Measurements from ENCODE around the gene CHRNA1.

Gene CHRNA1

DNA sequence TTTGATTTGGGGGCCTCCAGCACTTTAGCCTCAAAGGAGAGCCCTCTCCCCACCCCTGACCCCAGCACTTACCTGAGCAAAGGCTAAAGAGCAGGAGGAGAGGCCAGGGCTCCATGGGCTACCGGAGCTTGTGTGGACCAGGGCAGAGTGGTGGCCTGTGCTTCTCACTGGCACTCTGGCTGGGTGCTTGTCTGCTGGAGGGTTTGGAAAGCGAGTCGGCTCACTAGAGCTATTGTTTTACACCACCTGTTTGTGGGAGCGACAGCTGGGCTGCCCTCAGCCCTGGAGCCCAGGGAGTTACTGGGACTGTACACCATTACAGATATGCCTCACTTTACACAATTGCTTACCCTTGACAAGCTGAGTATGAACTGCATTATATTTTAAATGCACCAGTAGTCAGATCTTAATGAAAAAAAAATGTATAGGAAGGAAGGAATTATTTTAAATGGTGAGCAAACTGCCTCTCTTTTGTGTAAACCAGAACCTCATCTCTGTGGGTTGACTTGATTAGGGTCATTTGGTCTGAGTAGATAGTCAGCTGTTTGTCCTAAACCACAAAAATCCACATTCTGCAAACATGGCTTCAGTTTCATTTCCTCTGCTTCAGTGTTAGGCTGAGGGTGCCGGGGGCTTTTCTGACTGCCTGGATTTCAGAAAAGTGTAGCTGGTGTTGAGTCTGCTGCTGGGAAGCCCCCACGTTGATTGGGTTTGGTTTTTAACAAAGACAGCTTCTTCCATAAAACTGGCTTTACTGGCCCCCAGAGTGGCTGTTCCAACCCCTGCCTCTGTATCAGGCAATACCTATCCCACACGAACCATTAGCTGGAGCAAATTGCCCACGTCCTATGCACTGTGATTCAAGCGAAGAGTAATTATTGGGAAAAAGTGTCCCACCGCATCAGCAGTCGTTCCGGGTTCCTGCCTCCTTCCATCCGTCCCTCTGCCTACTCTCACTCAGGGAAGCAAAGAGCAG, at the start of gene CHRNA1:
Gene CHRNA1 (minus strand): TSS at position 193 of the 976 bp plus-strand sequence. CDS start 78 bp downstream, at position 115.
- no peak for DNase-seq (ENCODE audit: low read depth in 2 of 2)

DNA sequence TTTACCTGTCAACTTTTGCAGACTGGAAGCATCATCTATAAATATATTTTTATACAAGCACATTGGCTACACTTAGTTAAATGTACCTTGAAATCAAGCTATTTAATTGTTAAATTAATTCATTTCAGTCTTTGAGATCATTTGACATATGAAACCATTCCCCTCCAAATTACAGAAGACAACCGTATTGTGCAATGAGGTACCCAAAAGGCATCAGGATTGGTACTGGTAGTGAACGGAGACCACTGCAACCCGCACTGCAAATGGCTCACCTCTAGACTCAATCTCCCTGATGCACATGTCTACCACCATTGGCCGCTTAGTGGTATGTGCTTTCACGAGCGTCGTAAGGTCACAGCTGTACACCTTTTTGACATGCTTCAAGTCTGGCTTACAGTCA, 47.8 kb upstream of the CHRNA1 start:
- DNase-seq (ENCODE audit: low read depth in 2 of 2), result no peak

DNA sequence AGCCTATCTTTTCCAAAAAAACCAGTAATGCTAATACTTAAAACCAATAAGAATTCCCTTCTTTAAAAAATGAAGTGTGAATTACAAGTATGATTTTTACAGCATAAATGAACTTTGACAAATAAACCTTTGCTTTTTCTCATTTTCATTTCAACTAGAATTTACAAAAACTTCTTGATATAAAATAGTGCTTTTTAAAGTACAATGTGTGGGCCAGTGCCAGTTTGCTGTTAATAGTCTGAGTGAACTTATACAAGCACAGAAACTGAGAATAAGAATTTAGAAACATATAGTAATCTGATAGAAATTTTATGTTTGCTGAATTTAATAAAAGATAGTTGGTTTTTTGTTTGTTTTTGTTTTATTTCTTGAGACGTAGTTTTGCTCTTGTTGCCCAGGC, 43.7 kb upstream of the CHRNA1 start:
- no peak for DNase-seq (ENCODE audit: low read depth in 2 of 2)

DNA sequence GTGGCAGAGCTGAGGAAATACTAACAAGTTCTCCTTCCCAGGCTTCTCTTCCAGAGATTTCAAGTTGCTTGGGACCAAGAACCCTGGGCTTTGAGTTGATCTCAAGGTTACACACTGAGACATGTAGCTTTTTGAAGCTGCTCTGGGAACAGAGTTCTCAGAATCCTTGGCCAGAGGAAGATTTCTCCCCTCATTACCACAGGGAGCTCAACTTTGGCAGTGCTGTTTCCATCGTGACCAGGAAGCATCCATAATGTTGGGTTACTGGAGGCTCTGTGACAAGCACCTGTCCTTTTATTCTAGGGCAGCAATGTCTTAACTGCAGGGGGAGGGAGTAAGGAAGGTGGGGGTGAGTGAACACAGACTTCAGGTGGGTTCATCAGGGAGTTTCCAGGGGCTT, 41.5 kb upstream of the CHRNA1 start:
- DNase-seq (ENCODE audit: low read depth in 2 of 2), result no peak

DNA sequence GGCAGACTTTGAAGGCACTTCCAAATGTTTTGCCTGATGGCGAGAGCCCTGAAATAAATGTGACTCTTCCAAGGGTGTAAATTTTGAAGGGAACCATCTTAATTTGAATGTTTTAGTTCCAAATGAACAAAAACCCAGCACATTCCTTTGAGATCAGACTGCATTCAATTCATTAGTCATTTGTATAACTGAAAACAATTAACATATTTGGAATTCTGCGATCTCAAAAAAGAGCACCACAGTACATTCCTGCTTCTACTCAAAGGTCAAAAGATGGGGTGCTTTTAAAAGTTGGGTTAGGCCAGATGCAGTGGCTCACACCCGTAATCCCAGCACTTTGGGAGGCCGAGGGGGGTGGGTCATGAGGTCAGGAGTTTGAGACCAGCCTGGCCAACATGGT, 38.2 kb upstream of the CHRNA1 start:
- no peak for DNase-seq (ENCODE audit: low read depth in 2 of 2)

DNA sequence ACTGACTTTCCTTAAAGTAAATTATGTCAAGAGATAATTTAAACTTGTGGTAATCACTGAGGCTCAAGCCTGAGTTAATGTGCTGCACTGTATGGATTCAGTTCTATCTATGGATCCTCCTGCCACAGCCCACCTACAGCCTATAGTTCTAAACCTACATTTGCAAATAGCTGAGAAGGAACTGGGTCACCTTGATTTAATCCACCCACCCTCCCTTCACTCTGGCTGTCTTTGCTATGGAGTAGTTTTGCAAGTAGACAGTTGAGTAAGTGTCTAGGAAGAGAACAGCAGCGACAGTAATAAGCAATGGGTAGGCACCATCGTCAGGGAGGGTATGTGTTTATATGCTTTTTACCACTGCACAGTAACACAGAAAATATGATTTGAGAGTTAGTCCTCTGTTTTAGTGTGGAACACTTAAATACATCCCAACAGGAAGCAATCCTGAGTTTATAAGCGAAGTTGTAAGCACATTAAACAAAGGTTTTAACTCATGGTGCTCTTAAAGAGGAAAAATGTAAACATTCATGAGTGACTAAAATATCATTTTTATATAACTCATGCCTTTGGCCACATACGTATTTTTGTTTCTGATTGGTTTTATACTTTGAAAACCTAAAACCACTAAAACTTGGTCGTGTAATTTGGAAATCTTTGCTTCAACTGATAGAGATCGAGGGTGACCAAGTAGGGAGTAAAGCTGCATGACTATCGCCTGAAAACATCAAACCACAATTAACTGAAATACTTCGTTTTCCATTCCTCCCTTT, 36.3 kb upstream of the CHRNA1 start:
- DNase-seq (ENCODE audit: low read depth in 2 of 2), result no peak

DNA sequence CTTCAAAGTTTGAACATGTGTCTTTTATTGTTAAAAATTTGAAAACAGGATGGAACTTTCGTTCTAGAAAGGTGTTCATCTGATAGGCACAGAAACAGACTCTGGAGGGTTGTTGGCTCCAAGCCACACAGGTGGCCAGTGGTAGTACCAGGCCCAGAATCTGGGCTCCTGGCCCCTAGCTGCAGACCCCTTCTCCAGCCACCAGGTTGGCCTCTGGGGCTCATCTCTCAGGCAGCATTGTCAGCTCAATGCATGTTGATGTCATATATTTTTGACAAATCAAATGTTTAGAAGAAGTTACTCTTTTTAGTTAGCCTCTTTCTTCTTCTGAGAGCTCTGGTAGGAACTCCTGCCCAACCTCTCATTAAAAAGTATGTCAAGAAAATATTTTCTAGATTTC, 34.5 kb upstream of the CHRNA1 start:
- no peak for DNase-seq (ENCODE audit: low read depth in 2 of 2)

DNA sequence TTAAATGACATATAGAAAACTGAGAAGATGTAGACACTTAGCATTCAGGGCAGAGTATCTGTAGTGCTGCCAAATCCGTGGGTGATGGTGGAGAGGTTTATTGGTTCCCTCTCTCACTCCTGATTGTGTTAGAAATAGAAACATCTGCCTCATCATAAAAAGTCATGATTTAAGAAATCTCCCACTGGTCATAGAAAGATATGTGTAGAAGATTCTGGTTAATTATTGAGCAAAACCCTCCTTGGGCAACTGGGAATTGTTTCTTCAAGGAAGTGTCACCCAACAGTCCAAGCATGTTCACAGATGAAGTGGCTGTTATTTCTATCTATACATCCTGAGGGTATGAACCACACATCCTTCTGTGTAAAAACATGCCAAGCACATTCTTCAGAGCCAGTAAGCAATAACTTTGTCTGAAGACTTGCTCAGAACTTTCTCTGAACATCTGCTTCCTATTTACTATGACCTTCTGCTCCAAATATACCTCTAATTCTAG, 33.6 kb upstream of the CHRNA1 start:
- DNase-seq (ENCODE audit: low read depth in 2 of 2), result no peak

DNA sequence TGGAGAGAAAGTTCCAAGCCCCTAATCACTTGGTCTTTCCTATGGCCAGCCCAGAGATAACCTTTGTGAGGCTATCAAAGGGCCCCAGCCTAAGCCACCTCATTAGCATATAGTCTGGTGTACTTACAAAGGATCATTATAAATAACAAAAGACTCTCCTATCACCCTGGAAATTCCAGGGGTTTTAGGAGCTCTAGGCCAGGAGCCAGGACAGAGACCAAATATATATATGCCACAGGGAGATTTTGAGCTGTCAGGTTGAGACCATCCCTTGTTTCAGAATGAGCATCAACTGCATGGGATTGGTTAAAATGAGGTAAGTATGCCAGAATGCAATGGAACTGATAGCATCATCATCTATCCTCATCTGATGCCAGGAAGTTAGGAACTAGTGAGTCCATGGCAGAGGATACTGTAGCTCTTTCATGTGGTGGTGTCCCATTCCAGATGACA, 32.1 kb upstream of the CHRNA1 start:
- DNase-seq (ENCODE audit: low read depth in 2 of 2), result no peak

DNA sequence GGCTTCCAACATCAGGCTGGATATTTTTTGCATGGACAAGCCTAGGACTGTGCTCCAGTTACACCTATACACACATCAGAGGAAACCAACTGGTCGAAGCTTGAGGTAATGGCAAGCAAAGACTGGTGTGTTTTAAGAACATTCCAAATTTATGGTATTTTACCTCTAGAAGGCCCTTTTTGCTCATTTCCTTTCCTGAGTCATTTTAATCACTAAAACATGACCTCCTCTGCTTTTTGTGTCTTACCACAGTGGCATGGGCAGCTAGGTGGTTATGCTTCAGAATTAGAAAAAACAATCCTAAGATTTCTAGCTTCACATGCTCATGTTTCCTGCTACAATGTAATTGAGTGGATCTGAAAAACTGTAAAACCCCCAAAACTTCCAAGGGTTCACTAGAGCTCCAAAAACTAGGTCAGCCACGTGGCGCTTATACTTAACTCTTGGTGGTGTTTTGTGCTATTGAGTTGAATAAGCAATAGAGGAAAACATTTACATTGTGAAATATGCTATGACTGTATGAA, 30.6 kb upstream of the CHRNA1 start:
- DNase-seq (ENCODE audit: low read depth in 2 of 2), result no peak

DNA sequence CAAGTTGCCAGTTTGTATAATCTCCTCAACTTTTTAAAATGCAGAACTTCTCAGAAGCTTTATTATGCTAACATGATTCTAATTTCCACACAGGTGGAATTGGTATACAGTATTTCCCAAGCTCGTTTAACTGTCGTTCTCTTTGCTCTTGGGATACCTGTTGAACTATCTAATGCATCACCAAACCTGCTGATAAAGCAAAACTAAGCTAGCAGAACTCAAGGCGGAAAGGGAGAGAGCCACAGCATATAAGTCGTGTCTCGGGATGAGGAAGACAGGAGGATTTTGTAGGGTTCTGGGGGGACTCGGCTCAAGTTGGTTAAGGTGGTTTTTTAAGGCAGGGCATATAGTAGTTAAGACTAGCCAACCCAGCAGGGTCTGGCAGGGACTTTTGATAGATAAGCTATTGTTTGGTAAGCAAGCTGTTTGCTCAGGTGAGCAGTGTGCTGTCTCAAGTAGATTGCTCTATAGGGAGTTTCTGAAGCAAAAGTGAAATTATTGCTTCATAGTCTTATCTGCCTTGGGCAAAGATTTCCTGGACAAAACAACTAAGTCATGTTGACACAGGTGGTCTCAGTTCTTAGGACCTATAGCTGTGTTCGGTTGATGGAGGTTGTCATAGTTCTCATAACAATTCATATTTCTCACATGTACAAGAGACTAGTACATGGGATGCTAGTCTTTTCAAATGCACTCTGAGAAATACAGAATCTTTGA, 28.2 kb upstream of the CHRNA1 start:
- DNase-seq (ENCODE audit: low read depth in 2 of 2), result no peak

DNA sequence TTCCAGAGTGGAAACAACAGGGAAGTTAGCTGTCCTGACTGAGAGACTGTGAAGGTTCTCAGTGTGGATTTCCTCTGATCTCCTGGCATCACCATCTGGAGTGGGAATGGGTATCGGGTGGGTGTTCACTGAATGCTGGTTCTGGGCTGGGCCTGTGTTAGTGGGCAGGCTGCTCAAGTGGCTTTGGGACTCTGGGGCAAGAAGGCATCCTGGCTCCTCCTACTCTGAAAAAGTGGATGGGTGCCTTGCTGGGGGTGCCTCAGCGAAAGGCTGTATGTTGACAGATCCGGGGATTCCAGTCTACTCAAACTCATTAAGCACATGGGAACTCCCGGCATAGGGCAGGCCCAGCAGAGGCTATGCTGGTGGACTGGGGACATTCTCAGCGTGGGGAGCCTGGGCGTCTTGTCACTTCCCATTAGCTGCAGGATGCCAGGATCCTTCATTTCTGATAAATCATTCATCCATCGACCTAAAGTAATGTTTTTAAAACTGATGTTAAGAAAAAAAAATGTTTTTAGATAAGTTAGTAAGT, 27.5 kb upstream of the CHRNA1 start:
- DNase-seq (ENCODE audit: low read depth in 2 of 2), result no peak

DNA sequence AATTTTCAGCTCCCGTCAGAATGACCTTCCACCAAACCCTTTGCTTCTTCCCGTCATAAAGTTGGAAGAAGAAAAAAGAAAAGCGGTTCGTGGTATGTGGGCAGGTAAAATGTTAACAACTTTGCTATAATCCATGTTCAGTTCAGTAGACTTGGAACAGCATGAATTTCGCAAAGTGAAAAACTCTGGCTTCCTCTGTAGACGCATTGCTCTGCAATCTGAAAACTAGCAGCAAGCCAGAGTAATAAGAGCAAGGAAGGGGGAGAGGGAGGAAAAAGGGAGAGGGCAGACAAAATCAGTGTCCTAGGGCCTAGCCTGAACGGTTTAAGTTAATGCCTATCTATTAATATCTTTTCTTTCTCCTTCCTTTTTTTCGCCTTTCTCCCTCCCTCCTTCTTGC, 26.7 kb upstream of the CHRNA1 start:
- no peak for DNase-seq (ENCODE audit: low read depth in 2 of 2)

DNA sequence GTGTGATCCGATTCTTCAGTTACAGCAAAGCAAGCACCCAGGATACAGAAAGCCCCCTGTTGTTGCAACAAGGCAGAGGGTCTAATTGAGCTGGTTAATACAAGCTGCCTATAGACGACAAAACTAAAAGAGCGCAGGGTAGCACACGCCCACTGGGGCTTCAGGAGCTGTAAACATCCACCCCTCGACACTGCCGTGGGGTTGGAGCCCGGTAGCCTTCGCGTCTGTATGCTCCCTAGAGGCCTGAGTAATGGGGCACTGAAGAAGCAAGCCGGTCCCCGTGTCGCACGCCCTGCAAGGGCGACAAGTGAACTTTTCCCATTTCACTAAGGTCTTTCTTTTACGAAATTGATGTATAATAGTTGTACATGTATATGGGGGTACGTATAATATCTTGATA, 24.7 kb upstream of the CHRNA1 start:
- no peak for DNase-seq (ENCODE audit: low read depth in 2 of 2)

DNA sequence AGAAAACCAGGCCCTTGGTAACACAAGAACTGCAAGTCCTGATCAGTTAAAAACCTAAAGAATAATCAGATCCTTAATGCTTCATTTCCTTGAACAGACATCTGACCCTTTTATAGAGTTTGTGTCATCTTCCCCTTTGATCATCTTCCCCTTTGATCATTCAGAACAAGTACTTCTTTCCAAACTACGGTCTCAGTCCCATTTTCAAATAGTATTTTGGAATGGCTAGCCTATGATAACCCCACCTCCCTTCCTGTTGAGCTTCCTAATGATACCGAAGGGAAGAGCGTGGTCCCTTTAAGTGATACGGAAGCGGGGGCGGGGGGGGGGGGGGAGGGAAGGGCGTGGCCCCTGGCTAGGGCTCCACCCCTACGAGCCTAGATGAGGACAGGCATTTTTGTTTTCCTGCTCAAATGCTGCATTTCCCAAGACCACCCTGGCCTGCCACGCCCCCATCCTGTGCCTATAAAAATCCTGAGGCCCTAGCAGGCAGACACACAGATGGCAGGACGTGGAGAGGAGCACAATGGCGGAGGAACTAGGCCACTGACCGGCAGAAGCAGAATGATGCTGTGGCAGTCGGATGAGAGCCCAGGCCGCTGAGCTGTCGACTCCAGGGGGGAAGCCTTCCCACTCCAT, 24.1 kb upstream of the CHRNA1 start:
- DNase-seq (ENCODE audit: low read depth in 2 of 2), result no peak

DNA sequence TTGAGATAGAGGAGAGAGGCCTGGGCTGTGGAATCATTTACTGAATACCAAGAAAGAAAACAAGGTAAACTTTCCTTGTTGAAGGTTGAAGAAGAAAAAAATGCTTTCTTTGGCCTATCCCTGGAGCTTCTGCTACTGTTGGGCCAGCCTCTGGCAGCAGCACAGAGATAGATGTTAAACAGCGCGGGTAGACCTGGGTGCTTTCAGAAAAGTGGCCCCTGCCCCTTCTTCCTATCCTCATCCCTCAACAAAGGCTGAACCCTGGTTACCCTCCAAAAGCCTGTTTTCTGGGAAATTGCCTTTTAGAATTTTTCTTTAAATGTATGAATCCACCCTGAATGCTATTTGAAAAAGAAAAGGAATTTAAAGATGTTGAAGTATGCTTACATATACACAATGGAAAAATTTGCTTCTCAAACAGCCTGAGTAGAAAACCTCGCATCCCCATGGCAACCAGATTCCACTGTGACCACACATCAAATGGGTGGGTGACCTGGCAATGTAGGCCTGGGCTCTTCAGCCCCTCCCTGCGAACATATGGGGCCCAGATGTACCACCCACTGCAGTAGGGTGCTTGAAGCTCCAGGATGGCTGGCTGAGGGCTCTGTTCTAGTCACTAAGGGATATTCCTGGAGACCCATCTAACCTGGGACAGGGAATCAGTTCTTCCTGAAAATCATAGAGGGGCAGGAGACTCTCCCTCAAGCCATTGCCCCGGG, 23.4 kb upstream of the CHRNA1 start:
- DNase-seq (ENCODE audit: low read depth in 2 of 2), result peak in 1 of 2 donors; percentile 7

DNA sequence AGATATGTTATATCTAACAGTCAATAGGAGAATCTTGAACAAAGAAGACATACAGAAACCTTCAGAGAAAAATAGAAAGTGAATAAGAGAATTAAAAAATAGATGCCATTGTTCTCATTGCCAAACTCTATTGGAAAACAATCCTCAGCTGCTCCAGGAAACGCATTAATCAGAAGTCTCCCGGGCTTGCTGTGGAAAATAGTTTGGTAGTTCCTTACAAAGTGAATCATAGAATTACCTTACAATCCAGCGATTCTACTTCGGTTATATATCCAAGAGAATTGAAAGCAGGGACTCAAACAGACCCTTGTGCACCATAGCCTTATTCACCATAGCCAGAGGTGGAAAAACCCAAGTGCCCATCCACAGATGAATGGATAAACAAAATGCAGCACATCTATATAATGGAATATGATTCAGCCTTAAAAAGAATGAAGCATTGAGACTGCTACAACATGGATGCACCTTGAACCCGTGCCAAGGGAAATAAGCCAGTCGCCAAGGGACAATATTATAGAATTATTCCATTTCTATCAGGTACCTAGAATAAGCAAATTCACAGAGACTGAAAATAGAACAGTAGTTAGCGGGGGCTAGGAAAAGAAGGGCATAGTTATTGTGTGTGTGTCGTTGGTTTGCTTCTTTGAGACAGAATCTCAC, 21.9 kb upstream of the CHRNA1 start:
- DNase-seq (ENCODE audit: low read depth in 2 of 2), result no peak

DNA sequence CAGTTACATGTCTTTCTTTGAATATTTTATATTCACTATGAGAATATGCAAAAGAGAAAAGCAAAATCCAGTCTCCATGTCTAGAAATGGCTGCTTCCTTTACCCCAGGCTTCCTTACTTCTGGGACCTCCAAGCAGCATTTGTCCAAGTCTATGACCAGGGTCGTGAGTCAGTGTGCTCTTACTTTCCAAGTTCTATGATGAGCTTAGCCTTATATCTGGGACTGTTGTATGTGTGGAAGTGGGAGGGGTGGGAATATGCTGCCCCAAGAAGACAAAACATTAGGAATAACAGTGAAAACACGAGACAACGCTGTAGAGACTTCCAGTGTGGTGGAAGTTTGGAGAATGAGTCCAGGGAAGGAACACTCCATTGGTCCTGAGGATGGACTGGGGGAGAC, 21.2 kb upstream of the CHRNA1 start:
- DNase-seq (ENCODE audit: low read depth in 2 of 2), result no peak

DNA sequence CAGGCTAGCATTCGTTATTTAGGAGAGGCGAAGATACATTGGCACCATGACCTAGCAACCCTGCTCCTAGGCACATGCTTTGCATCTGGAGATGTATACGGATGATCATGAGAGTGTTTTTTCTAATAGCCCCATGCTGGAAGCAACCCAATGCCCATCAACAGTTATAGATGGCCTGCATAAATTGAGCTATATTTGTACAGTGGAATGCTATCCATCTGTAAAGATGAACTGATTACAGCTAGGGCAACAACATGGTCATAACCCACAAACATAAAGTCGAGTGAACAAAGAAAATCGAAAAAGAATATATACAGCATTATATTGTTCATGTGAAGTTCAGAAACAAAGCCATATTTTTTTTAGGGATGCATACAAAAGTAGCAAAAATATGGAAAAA, 20.6 kb upstream of the CHRNA1 start:
- no peak for DNase-seq (ENCODE audit: low read depth in 2 of 2)

DNA sequence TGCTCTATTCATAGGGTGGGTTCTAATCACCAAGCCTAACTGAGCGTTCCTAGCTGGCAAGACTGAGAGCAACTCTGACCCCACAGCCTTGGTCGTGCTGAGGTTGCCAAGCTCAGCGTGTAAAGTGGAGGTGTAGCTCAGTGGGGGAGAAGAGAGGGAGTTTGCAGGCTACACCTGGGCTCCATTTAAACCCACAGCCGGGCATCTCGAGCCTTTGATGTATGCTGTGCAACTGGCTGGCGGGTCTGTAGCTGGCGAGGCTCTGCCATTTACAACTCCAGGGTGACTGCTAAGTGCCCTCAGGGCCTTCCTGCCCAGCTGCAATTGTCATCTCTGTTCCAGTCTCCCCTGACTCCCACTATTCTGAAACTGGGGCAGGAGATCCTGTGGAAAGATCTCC, 20.0 kb upstream of the CHRNA1 start:
- no peak for DNase-seq (ENCODE audit: low read depth in 2 of 2)
